Muscle layer of duodenum (tissue), 2 donors: ENCODE results near the gene CHKA.

Source experiments
- H3K27ac ChIP-seq: one replicate; pipeline ENCODE4 v1.7.0; 2013; ENCODE audit warnings: mild to moderate bottlenecking, low read length
- H3K27me3 ChIP-seq: one replicate; pipeline ENCODE4 v1.7.0; 2013; ENCODE audit warnings: low read depth, mild to moderate bottlenecking, control low read depth, low read length
- H3K36me3 ChIP-seq, 2 donors: one replicate each; pipeline ENCODE4 v1.7.0; 2013; ENCODE audit warnings: low read length in 2 of 2, control low read depth in 1 of 2, mild to moderate bottlenecking in 1 of 2; ENCODE audit not compliant: insufficient read depth in 2 of 2, control insufficient read depth in 1 of 2
- H3K4me1 ChIP-seq, 2 donors: one replicate each; pipeline ENCODE4 v1.7.0; 2013; ENCODE audit warnings: low read length in 2 of 2, mild to moderate bottlenecking in 2 of 2, control low read depth in 1 of 2, moderate library complexity in 1 of 2; ENCODE audit not compliant: insufficient read depth in 2 of 2, control insufficient read depth in 1 of 2
- H3K4me3 ChIP-seq, 2 donors: one replicate each; pipeline ENCODE4 v1.7.0; 2013; ENCODE audit warnings: low read length in 2 of 2, low read depth in 1 of 2, mild to moderate bottlenecking in 1 of 2
- H3K9me3 ChIP-seq, 2 donors: one replicate each; pipeline ENCODE4 v1.7.0; 2013; ENCODE audit warnings: low read length in 2 of 2, control low read depth in 1 of 2, mild to moderate bottlenecking in 1 of 2; ENCODE audit not compliant: control insufficient read depth in 1 of 2
- donor health status: healthy.

Gene CHKA

GRCh38 chr11:68142441-68143309 is 21.5 kb upstream of the CHKA start:
- Histone ChIP-seq H3K27ac (no peak overlapping the region), H3K4me1 (peaks cover 5 to 9% of the 10 kb centered on the region in 2 donors), H3K36me3 (no peaks in the 10 kb centered on the region)

GRCh38 chr11:68142028-68142412 is 20.8 kb upstream of the CHKA start:
- H3K4me1 ChIP-seq, result peaks cover 2 to 9% of the 10 kb centered on the region in 2 donors
- no peak overlapping the region for H3K4me3 ChIP-seq
- no peak overlapping the region for H3K27ac ChIP-seq
- no peaks in the 10 kb centered on the region for H3K36me3 ChIP-seq
- H3K27me3 ChIP-seq, result no peaks in the 10 kb centered on the region
- no peaks in the 10 kb centered on the region for H3K9me3 ChIP-seq

More at GRCh38 chr11:68142441-68143309, 21.5 kb upstream of the CHKA start:
- no peaks in the 10 kb centered on the region for H3K27me3 ChIP-seq
- no peaks in the 10 kb centered on the region for H3K9me3 ChIP-seq
- no peak overlapping the region for H3K4me3 ChIP-seq

GRCh38 chr11:68141246-68142027 is 20.2 kb upstream of the CHKA start:
- Histone ChIP-seq H3K4me1 (peaks cover 0 to 3% of the 10 kb centered on the region in 2 donors), H3K9me3 (no peaks in the 10 kb centered on the region), H3K27ac (no peak overlapping the region), H3K36me3 (no peaks in the 10 kb centered on the region), H3K27me3 (no peaks in the 10 kb centered on the region), H3K4me3 (no peak overlapping the region)

- no peaks in the 10 kb centered on the region for H3K36me3 ChIP-seq
- H3K4me1 ChIP-seq, result no peaks in the 10 kb centered on the region
- H3K27ac ChIP-seq, result no peak overlapping the region
- H3K27me3 ChIP-seq, result no peaks in the 10 kb centered on the region
- H3K4me3 ChIP-seq, result no peak overlapping the region
- H3K9me3 ChIP-seq, result no peaks in the 10 kb centered on the region
Observed at GRCh38 chr11:68140496-68141245, 19.5 kb upstream of the CHKA start.

GRCh38 chr11:68138237-68138636 is 17.0 kb upstream of the CHKA start:
- Histone ChIP-seq H3K36me3 (no peaks in the 10 kb centered on the region), H3K27me3 (no peaks in the 10 kb centered on the region), H3K9me3 (no peaks in the 10 kb centered on the region), H3K27ac (no peak overlapping the region), H3K4me3 (no peak overlapping the region), H3K4me1 (no peaks in the 10 kb centered on the region)

GRCh38 chr11:68137833-68138232 is 16.6 kb upstream of the CHKA start:
- Histone ChIP-seq H3K27me3 (no peaks in the 10 kb centered on the region), H3K4me1 (no peaks in the 10 kb centered on the region), H3K4me3 (no peak overlapping the region), H3K27ac (no peak overlapping the region), H3K36me3 (no peaks in the 10 kb centered on the region), H3K9me3 (no peaks in the 10 kb centered on the region)

GRCh38 chr11:68136866-68137265 is 15.7 kb upstream of the CHKA start:
- Histone ChIP-seq H3K9me3 (no peaks in the 10 kb centered on the region), H3K27me3 (no peaks in the 10 kb centered on the region), H3K4me3 (no peak overlapping the region), H3K27ac (no peak overlapping the region), H3K4me1 (no peaks in the 10 kb centered on the region), H3K36me3 (no peaks in the 10 kb centered on the region)

- H3K27me3 ChIP-seq, result no peaks in the 10 kb centered on the region
- H3K9me3 ChIP-seq, result no peaks in the 10 kb centered on the region
- H3K4me1 ChIP-seq, result no peaks in the 10 kb centered on the region
- no peak overlapping the region for H3K4me3 ChIP-seq
- no peaks in the 10 kb centered on the region for H3K36me3 ChIP-seq
- no peak overlapping the region for H3K27ac ChIP-seq
Observed at GRCh38 chr11:68135161-68135560, 14.0 kb upstream of the CHKA start.

- H3K9me3 ChIP-seq, result no peaks in the 10 kb centered on the region
- H3K27ac ChIP-seq, result no peak overlapping the region
- peaks cover 3 to 4% of the 10 kb centered on the region in 2 donors for H3K4me1 ChIP-seq
Observed at GRCh38 chr11:68133761-68134160, 12.6 kb upstream of the CHKA start.

GRCh38 chr11:68130121-68130520 is 8.9 kb upstream of the CHKA start:
- H3K27ac ChIP-seq, result no peak overlapping the region
- no peak overlapping the region for H3K4me3 ChIP-seq
- H3K4me1 ChIP-seq, result peaks cover 5 to 11% of the 10 kb centered on the region in 2 donors
- no peaks in the 10 kb centered on the region for H3K36me3 ChIP-seq
- no peaks in the 10 kb centered on the region for H3K27me3 ChIP-seq
- H3K9me3 ChIP-seq, result no peaks in the 10 kb centered on the region

More at GRCh38 chr11:68133761-68134160, 12.6 kb upstream of the CHKA start:
- H3K27me3 ChIP-seq, result no peaks in the 10 kb centered on the region
- H3K4me3 ChIP-seq, result no peak overlapping the region
- H3K36me3 ChIP-seq, result no peaks in the 10 kb centered on the region
